Amniotic epithelial cell (primary cell): ENCODE results near the gene HOXD8.

Source experiments
- DNase-seq: peaks from one replicate; pipeline ENCODE4 v3.0.0-alpha.2; 2010; ENCODE audit warnings: low read depth

Gene HOXD8

DNA sequence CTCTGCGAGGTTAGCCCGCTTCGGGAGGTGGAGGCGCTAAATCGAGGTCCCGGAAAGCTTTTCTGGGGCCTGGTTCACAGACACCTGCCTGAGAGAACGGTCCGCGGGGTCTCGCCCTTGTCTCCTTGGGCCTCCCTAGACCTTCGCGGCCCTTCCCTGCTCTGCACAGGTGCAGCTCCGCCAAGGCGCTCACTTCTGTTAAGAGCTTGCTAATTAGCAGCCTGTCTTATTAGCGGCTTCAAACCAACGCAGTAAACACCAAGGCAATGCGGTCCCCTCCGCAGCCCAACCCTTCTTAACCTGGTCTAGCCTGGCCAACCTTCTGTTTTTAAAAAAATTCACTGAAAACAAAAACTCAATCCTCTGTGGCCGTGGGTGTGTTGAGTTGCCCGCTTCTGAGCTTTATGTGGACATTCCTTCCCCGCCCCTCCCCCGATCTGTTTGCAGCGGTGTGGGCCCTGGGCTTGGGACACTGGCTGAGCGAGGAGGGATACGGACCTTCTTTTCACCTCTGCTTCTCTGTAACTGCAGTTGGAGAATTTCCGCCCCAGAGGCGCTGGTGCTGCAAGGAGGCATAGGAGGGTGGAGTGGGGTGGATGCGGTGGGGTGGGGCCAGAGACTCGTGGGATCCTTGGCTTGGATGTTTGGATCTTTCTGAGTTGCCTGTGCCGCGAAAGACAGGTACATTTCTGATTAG, 18.4 kb downstream of the HOXD8 start:
- DNase-seq: no peak

GRCh38 chr2:176148751-176149421, 19.4 kb downstream of the HOXD8 start:
- no peak for DNase-seq

- DNase-seq: no peak
These were observed 20.0 kb downstream of the HOXD8 start for GRCh38 chr2:176149481-176149938.

DNA sequence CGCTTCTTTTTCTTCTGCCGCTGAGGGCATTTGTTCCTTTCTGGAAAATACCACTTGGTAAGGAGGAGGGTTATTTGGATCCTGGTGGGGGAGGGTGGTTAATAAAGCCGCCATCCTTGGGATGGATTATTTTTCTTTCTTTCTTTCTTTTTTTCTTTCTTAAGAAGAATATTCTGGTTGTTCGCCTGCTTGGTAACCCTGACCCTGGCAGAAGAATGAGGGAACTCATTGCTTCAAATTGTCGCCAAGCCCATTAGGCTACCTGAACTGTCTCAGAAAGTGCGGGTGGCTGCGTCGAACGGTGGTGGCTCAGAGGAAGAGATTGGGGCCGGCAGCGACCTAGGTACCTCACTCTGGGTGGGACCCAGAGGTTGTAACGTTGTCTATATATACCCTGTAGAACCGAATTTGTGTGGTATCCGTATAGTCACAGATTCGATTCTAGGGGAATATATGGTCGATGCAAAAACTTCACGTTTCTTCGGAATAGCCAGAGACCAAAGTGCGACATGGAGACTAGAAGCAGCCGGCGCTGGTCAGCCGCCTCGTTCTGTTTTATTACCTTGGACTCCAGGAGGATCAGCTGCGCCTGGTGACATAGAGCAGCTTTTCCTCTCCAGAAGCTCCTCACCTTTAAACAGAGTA, 20.6 kb downstream of the HOXD8 start:
- DNase-seq: no peak

DNA sequence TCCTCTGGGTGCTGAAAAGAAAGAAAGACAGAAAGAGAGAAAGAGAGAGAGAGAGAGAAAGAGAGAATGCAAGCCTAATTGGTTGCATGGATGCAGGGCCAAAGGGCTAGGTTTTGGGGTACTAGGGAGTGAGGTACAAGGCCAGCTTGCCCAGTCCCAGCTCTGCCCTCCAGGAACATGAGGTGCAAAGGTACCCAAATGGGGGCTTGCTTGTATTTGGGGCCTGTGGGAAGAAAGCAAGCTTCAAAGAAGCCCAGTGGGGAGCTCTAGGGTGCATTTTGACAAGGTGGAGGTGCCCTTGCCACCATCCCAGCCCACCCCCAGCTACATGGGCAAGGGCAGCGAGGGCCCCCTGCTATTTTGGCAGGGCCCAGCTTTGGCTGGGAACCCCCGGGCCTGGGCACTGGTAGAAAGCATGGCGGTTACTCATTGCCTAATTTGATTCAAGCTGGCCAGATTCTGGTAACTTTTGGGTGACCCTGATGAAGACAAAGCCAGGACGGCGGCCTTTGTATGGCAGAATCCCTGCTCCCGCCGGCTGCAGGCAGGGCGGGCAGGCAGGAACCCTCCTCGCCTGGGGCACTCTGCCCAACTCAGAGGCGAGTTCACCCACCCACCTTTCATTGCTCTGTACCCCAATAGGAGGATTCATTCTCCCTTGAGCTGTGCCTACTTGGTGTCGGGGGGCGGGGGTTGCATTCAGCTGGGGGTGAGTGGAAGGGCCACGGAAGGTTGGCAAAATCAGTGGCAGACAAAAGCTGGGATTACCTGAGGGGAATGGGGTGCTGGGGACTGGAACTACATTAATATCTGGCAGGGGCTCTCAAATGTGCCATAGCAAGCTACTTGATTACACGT, 21.3 kb downstream of the HOXD8 start:
- DNase-seq: no peak

- no peak for DNase-seq
These were observed 22.2 kb downstream of the HOXD8 start, which contains the start of gene HOXD4 for GRCh38 chr2:176151442-176152287. Gene HOXD4, plus strand, starts transcription at chr2:176151550. Its CDS starts 84 bp downstream, at chr2:176151634.

DNA sequence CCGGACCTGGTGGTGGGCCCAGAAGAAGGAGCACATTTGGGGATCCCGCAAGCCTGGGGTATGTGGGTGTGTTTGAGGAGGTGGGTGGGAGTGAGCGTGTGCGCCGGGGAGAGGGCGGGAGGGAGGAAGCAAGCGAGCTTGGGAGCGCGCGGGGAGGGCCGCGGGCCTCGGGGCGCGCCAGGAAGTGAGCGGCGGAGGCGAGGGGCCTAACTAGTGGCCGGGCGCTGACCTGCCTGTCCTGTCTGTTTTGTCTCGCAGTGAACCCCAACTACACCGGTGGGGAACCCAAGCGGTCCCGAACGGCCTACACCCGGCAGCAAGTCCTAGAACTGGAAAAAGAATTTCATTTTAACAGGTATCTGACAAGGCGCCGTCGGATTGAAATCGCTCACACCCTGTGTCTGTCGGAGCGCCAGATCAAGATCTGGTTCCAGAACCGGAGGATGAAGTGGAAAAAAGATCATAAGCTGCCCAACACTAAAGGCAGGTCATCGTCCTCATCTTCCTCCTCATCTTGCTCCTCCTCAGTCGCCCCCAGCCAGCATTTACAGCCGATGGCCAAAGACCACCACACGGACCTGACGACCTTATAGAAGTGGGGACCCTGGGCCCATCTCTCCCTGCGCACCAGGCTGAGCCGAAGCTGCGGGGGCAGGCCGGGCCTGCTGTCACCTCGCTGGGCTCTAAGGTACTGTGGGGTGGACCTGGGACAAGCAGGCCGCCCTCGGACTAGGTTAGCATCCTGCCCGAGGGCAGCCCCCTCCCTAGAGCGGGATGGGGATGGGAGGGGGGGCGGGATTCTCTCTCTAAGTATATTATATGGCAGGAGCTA, 23.1 kb downstream of the HOXD8 start:
- DNase-seq: no peak

DNA sequence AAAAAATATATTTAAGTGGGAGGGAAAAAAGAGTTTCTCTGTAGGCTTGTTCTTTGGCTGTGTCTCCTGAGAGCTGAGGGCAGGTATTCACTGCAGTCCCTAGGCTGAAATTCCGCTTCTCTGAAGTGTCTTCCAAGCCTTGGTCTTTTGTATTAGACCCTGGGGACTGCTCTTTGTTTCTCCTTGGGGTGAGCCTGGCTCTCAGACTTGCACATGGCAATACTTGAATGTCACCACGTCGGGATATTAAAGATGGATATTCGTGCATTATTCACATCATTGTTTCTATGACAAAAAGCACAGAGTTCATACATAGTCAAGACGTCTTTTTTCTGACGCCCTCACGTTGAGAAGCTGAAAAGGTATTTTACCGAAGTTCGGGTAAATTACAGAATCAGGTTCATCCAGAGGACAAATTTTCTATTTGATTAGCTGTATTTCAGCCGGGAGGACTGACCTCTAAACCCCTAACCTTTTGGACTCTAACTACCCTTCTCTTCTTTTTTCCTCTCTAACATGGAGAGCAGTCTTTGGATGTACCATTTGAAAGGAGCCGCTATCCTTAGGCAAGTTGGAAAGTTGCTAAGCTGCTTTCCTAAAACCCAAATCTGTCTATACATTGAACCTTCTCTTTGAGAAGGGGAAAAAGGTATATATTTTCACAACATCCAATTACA, 25.2 kb downstream of the HOXD8 start:
- DNase-seq: no peak

GRCh38 chr2:176155356-176156044, 26.0 kb downstream of the HOXD8 start:
- no peak for DNase-seq

GRCh38 chr2:176156301-176156806, 26.8 kb downstream of the HOXD8 start:
- DNase-seq: no peak

- DNase-seq: no peak
These were observed 27.4 kb downstream of the HOXD8 start, which contains the start of gene HOXD3 for GRCh38 chr2:176156807-176157498. Gene HOXD3, plus strand, starts transcription at chr2:176157307. Its CDS starts 11,808 bp downstream, at chr2:176169115.

- no peak for DNase-seq
These were observed 28.1 kb downstream of the HOXD8 start for GRCh38 chr2:176157499-176158185.

GRCh38 chr2:176158186-176158591, 28.7 kb downstream of the HOXD8 start:
- no peak for DNase-seq

GRCh38 chr2:176158855-176159662, 29.6 kb downstream of the HOXD8 start:
- DNase-seq: no peak

GRCh38 chr2:176159663-176160250, 30.3 kb downstream of the HOXD8 start:
- no peak for DNase-seq
